Ovary (tissue), 3 donors: Measurements from ENCODE around the gene MLF2.

Experiments
- EP300 ChIP-seq: sonication (generic); formaldehyde crosslinking; IDR thresholded peaks from one replicate; pipeline ENCODE4 v1.6.1; 2017; ENCODE audit warnings: antibody characterized with exemption
- POLR2A ChIP-seq: fragments of 450-650 bp; IDR thresholded peaks from one replicate; pipeline ENCODE4 v1.6.1; 2017; ENCODE audit warnings: antibody characterized with exemption, mild to moderate bottlenecking, moderate library complexity
- TF ChIP-seq, protein P1 (sequence below), 3 donors: fragments of 450-650 bp in 2 of 3; fragments of 200-600 bp in 1 of 3; IDR thresholded peaks; one replicate each; pipeline versions ENCODE4 v1.5.1 to v1.8.0; 2016 to 2022; ENCODE audit warnings: antibody characterized with exemption in 3 of 3, mild to moderate bottlenecking in 1 of 3
- donor health status: DM: no; HTN: no; CAD: no.

DNA sequence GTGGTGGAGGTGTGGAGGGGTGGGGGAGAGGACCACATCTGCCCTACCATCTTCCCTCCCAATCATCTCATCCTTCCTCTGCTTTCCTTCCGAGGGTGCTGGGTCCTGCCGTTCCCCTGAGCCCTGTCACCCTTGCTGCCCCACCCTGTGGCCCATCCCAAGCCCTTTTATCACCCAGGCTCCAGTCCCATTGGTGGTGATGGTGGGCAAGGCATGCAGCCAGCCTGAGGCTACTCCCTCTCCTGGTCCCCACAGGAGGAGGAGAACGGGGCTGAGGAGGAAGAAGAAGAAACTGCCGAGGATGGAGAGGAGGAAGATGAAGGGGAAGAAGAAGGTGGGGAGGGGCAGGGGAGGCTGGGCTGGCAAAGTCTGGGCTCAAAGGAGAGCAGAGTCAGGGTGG is 16.7 kb upstream of the MLF2 start:
- TF ChIP-seq, protein P1, sequence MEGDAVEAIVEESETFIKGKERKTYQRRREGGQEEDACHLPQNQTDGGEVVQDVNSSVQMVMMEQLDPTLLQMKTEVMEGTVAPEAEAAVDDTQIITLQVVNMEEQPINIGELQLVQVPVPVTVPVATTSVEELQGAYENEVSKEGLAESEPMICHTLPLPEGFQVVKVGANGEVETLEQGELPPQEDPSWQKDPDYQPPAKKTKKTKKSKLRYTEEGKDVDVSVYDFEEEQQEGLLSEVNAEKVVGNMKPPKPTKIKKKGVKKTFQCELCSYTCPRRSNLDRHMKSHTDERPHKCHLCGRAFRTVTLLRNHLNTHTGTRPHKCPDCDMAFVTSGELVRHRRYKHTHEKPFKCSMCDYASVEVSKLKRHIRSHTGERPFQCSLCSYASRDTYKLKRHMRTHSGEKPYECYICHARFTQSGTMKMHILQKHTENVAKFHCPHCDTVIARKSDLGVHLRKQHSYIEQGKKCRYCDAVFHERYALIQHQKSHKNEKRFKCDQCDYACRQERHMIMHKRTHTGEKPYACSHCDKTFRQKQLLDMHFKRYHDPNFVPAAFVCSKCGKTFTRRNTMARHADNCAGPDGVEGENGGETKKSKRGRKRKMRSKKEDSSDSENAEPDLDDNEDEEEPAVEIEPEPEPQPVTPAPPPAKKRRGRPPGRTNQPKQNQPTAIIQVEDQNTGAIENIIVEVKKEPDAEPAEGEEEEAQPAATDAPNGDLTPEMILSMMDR (IDR thresholded peaks at IDR 0.05) = no peak
- no peak for TF ChIP-seq POLR2A
- no peak for TF ChIP-seq EP300
